T47D (cell line): ENCODE measurements around the gene NUBPL.
"Not testable (repeated sequence)": the region's sequence is repeated elsewhere in the genome, so short reads cannot be mapped to it uniquely, and the experiment has no call there.

Experiments
- DNase-seq, 2 experiments: peaks; one replicate each; pipeline versions ENCODE4 v3.0.0 to v3.0.0-alpha.2; 2011 to 2012; ENCODE audit warnings: low read depth in 1 of 2, low spot score in 1 of 2
- JUND ChIP-seq: IDR thresholded peaks from 2 replicates; pipeline ENCODE4 v1.6.1; 2012; ENCODE audit warnings: low read depth
- in situ Hi-C: cut with HindIII; loops from 2 replicates; pipeline ENCODE4 v1.10.0; 2016; ENCODE audit warnings: low sequenced_read_pairs, low pct_unique_long_range_greater_than_20kb

NUBPL gene

GRCh38 chr14:31582836-31583452, 21.7 kb downstream of the NUBPL start:
- no peak for TF ChIP-seq JUND
- in situ Hi-C loops = no loop called here
- no peak for DNase-seq

GRCh38 chr14:31590206-31590605, 29.0 kb downstream of the NUBPL start:
- no peak for TF ChIP-seq JUND
- no peak for DNase-seq
- in situ Hi-C loops = no loop called here

GRCh38 chr14:31592122-31592521, 30.9 kb downstream of the NUBPL start:
- DNase-seq = no peak
- TF ChIP-seq JUND = no peak
- in situ Hi-C loops = no loop called here

- no peak for DNase-seq
- in situ Hi-C loops = no loop called here
- no peak for TF ChIP-seq JUND
Observed at GRCh38 chr14:31592631-31593030, 31.4 kb downstream of the NUBPL start.

GRCh38 chr14:31596342-31597095, 35.3 kb downstream of the NUBPL start:
- no peak for TF ChIP-seq JUND
- peak in 1 of 2 experiments; percentile 40 for DNase-seq
- in situ Hi-C loops = no loop called here

GRCh38 chr14:31605702-31606101, 44.5 kb downstream of the NUBPL start:
- in situ Hi-C loops = no loop called here
- no peak for TF ChIP-seq JUND
- no peak for DNase-seq

- in situ Hi-C loops = no loop called here
- no peak for TF ChIP-seq JUND
- no peak for DNase-seq
Observed at GRCh38 chr14:31611778-31612433, 50.7 kb downstream of the NUBPL start.

GRCh38 chr14:31613188-31613587, 52.0 kb downstream of the NUBPL start:
- in situ Hi-C loops = no loop called here
- no peak for TF ChIP-seq JUND
- no peak for DNase-seq

GRCh38 chr14:31618884-31619283, 57.7 kb downstream of the NUBPL start:
- in situ Hi-C loops, DNase-seq: not testable (repeated sequence)

- in situ Hi-C loops = no loop called here
- TF ChIP-seq JUND = no peak
- DNase-seq = no peak
Observed at GRCh38 chr14:31619440-31619839, 58.2 kb downstream of the NUBPL start.

- in situ Hi-C loops, DNase-seq: not testable (repeated sequence)
Observed at GRCh38 chr14:31620898-31621297, 59.7 kb downstream of the NUBPL start.

GRCh38 chr14:31622060-31622459, 60.9 kb downstream of the NUBPL start:
- no peak for TF ChIP-seq JUND
- in situ Hi-C loops = no loop called here

GRCh38 chr14:31652900-31653299, 91.7 kb downstream of the NUBPL start:
- in situ Hi-C loops = not testable (repeated sequence)
- DNase-seq = peak in 1 of 2 experiments; percentile 15

More at GRCh38 chr14:31622060-31622459, 60.9 kb downstream of the NUBPL start:
- no peak for DNase-seq
